GM18519 (cell line): Measurements from ENCODE around the gene SERP2.

Source experiments
- ATAC-seq: cut with Tn5 transposase; IDR thresholded peaks from one replicate; pipeline ENCODE4 v1.9.1; 2021; ENCODE audit warnings: mild to moderate bottlenecking, moderate library complexity; ENCODE audit not compliant: unreplicated experiment, low FRiP score

SERP2 gene

GRCh38 chr13:44385847-44386246 is 12.2 kb downstream of the SERP2 start:
- ATAC-seq = no peak

GRCh38 chr13:44386913-44387556 is 13.4 kb downstream of the SERP2 start:
- ATAC-seq = no peak

GRCh38 chr13:44388427-44389059 is 14.9 kb downstream of the SERP2 start:
- no peak for ATAC-seq

GRCh38 chr13:44389060-44389666 is 15.5 kb downstream of the SERP2 start:
- no peak for ATAC-seq

- ATAC-seq = no peak
These were observed 16.3 kb downstream of the SERP2 start for GRCh38 chr13:44389876-44390275.

- no peak for ATAC-seq
These were observed 19.8 kb downstream of the SERP2 start for GRCh38 chr13:44393391-44393790.

- no peak for ATAC-seq
These were observed 21.0 kb downstream of the SERP2 start for GRCh38 chr13:44394658-44395057.

GRCh38 chr13:44395976-44396694 is 22.5 kb downstream of the SERP2 start:
- no peak for ATAC-seq

- ATAC-seq = no peak
These were observed 23.3 kb downstream of the SERP2 start for GRCh38 chr13:44396701-44397580.

- ATAC-seq = no peak
These were observed 24.2 kb downstream of the SERP2 start for GRCh38 chr13:44397766-44398223.

- ATAC-seq = no peak
These were observed 25.0 kb downstream of the SERP2 start for GRCh38 chr13:44398606-44399005.

- ATAC-seq = no peak
These were observed 25.4 kb downstream of the SERP2 start for GRCh38 chr13:44399074-44399473.

GRCh38 chr13:44400736-44401135 is 27.1 kb downstream of the SERP2 start:
- no peak for ATAC-seq

- no peak for ATAC-seq
These were observed 28.0 kb downstream of the SERP2 start for GRCh38 chr13:44401577-44401976.

GRCh38 chr13:44402899-44403445 is 29.3 kb downstream of the SERP2 start:
- no peak for ATAC-seq

GRCh38 chr13:44403461-44404056 is 29.9 kb downstream of the SERP2 start:
- no peak for ATAC-seq

- no peak for ATAC-seq
These were observed 30.9 kb downstream of the SERP2 start for GRCh38 chr13:44404261-44405132.

GRCh38 chr13:44406617-44407016 is 33.0 kb downstream of the SERP2 start:
- no peak for ATAC-seq

GRCh38 chr13:44407379-44407778 is 33.8 kb downstream of the SERP2 start:
- no peak for ATAC-seq
